GM21360 (cell line): ENCODE measurements around the gene DOCK2.

Source experiments
- ATAC-seq: cut with Tn5 transposase; IDR thresholded peaks from one replicate; pipeline ENCODE4 v1.9.1; 2021; ENCODE audit warnings: mild to moderate bottlenecking, moderate library complexity; ENCODE audit not compliant: unreplicated experiment

The DOCK2 gene

GRCh38 chr5:169970911-169971765 is 334.1 kb downstream of the DOCK2 start:
- ATAC-seq, result no peak

- ATAC-seq, result no peak
Observed at GRCh38 chr5:169971780-169972179, 334.7 kb downstream of the DOCK2 start.

GRCh38 chr5:169973056-169973455 is 336.0 kb downstream of the DOCK2 start:
- no peak for ATAC-seq

GRCh38 chr5:169974121-169974770 is 337.2 kb downstream of the DOCK2 start:
- no peak for ATAC-seq

- ATAC-seq, result no peak
Observed at GRCh38 chr5:169978714-169979113, 341.6 kb downstream of the DOCK2 start.

- no peak for ATAC-seq
Observed at GRCh38 chr5:169979871-169980270, 342.8 kb downstream of the DOCK2 start.

- no peak for ATAC-seq
Observed at GRCh38 chr5:169980418-169981053, 343.5 kb downstream of the DOCK2 start, which contains the start of gene INSYN2B. INSYN2B (minus strand) TSS chr5:169980495; CDS start chr5:169883898, 96,597 bp downstream.

- no peak for ATAC-seq
Observed at GRCh38 chr5:169988206-169988605, 351.1 kb downstream of the DOCK2 start.

GRCh38 chr5:169988947-169989346 is 351.9 kb downstream of the DOCK2 start:
- no peak for ATAC-seq

- no peak for ATAC-seq
Observed at GRCh38 chr5:169989365-169989764, 352.3 kb downstream of the DOCK2 start.

GRCh38 chr5:169991115-169991869 is 354.2 kb downstream of the DOCK2 start:
- no peak for ATAC-seq

GRCh38 chr5:169992789-169993484 is 355.9 kb downstream of the DOCK2 start:
- ATAC-seq, result no peak

GRCh38 chr5:169993485-169993790 is 356.4 kb downstream of the DOCK2 start:
- no peak for ATAC-seq

- no peak for ATAC-seq
Observed at GRCh38 chr5:169997798-169998197, 360.7 kb downstream of the DOCK2 start.

- no peak for ATAC-seq
Observed at GRCh38 chr5:169999621-170000020, 362.5 kb downstream of the DOCK2 start.

GRCh38 chr5:170000155-170000554 is 363.1 kb downstream of the DOCK2 start:
- no peak for ATAC-seq

- no peak for ATAC-seq
Observed at GRCh38 chr5:170006021-170006420, 368.9 kb downstream of the DOCK2 start.

GRCh38 chr5:170008376-170008775 is 371.3 kb downstream of the DOCK2 start:
- ATAC-seq, result no peak

GRCh38 chr5:170010595-170010994 is 373.5 kb downstream of the DOCK2 start:
- ATAC-seq, result no peak

- ATAC-seq, result no peak
Observed at GRCh38 chr5:170011751-170012150, 374.7 kb downstream of the DOCK2 start.

- no peak for ATAC-seq
Observed at GRCh38 chr5:170012622-170013021, 375.5 kb downstream of the DOCK2 start.
